Lower leg skin (tissue), 3 donors: ENCODE data around the gene PRDM11.

Experiments
- POLR2A ChIP-seq, 2 donors: fragments of 450-650 bp; IDR thresholded peaks; one replicate each; pipeline ENCODE4 v1.6.1; 2016 to 2017; ENCODE audit warnings: antibody characterized with exemption in 2 of 2, mild to moderate bottlenecking in 1 of 2, moderate library complexity in 1 of 2
- TF ChIP-seq, protein P1 (sequence below), 3 donors: fragments of 450-650 bp; IDR thresholded peaks; one replicate each; pipeline ENCODE4 v1.5.1; 2016; ENCODE audit warnings: antibody characterized with exemption in 3 of 3, mild to moderate bottlenecking in 3 of 3, moderate library complexity in 2 of 3

GRCh38 chr11:45104006-45104789, 42.2 kb upstream of the PRDM11 start:
- TF ChIP-seq, protein P1, sequence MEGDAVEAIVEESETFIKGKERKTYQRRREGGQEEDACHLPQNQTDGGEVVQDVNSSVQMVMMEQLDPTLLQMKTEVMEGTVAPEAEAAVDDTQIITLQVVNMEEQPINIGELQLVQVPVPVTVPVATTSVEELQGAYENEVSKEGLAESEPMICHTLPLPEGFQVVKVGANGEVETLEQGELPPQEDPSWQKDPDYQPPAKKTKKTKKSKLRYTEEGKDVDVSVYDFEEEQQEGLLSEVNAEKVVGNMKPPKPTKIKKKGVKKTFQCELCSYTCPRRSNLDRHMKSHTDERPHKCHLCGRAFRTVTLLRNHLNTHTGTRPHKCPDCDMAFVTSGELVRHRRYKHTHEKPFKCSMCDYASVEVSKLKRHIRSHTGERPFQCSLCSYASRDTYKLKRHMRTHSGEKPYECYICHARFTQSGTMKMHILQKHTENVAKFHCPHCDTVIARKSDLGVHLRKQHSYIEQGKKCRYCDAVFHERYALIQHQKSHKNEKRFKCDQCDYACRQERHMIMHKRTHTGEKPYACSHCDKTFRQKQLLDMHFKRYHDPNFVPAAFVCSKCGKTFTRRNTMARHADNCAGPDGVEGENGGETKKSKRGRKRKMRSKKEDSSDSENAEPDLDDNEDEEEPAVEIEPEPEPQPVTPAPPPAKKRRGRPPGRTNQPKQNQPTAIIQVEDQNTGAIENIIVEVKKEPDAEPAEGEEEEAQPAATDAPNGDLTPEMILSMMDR (IDR thresholded peaks at IDR 0.05) = no peak
- no peak for TF ChIP-seq POLR2A (IDR thresholded peaks at IDR 0.05)
